ENCODE measurements around the gene RFX4. TPM values are rescaled to one million over a fixed set of nuclear protein-coding genes. Genes with fewer than 3 reads are reported as not detected.
A peak's percentile ranks its signal among the peaks of the same experiment; 100 is the strongest.

The RFX4 gene
- polyA plus RNA-seq, 1 donor (not counting 4 experiments of a cell fraction or from before 2014, with no cell fraction given), result not detected

GRCh38 chr12:106764220-106764619 lies 181.4 kb downstream of the RFX4 start:
- H3K4me2 ChIP-seq (ENCODE audit: control insufficient read depth, extremely low read depth, insufficient read depth, low read depth, low read length), result no peak overlapping the region
- dilution Hi-C loops (cut with MboI; ENCODE audit: extremely low pct_ligation_motif_present, low sequenced_read_pairs), result no loop called here
- H3K79me2 ChIP-seq (ENCODE audit: control insufficient read depth, insufficient read depth, low read length), result no peaks in the 10 kb centered on the region
- H3K9me3 ChIP-seq (ENCODE audit: control insufficient read depth, low read depth, low read length), result no peaks in the 10 kb centered on the region
- no peaks in the 10 kb centered on the region for H4K20me1 ChIP-seq (ENCODE audit: control insufficient read depth, extremely low read depth, insufficient read depth, low read length)
- H3K4me3 ChIP-seq (ENCODE audit: control insufficient read depth in 2 of 3, extremely low read depth in 1 of 3, insufficient read depth in 2 of 3, low read depth in 1 of 3, low read length in 3 of 3), result no peak overlapping the region
- H3K9ac ChIP-seq (ENCODE audit: control insufficient read depth, extremely low read depth, insufficient read depth, low read length), result no peak overlapping the region
- DNase-seq (ENCODE audit: low read depth, low spot score) (no peak), FAIRE-seq (no peak)
- H3K4me1 ChIP-seq (ENCODE audit: control insufficient read depth, extremely low read depth, insufficient read depth, low read length), result no peaks in the 10 kb centered on the region
- TF ChIP-seq EZH2 (IDR thresholded peaks at IDR 0.05; ENCODE audit: low read length), result no peak
- TF ChIP-seq, protein P1, sequence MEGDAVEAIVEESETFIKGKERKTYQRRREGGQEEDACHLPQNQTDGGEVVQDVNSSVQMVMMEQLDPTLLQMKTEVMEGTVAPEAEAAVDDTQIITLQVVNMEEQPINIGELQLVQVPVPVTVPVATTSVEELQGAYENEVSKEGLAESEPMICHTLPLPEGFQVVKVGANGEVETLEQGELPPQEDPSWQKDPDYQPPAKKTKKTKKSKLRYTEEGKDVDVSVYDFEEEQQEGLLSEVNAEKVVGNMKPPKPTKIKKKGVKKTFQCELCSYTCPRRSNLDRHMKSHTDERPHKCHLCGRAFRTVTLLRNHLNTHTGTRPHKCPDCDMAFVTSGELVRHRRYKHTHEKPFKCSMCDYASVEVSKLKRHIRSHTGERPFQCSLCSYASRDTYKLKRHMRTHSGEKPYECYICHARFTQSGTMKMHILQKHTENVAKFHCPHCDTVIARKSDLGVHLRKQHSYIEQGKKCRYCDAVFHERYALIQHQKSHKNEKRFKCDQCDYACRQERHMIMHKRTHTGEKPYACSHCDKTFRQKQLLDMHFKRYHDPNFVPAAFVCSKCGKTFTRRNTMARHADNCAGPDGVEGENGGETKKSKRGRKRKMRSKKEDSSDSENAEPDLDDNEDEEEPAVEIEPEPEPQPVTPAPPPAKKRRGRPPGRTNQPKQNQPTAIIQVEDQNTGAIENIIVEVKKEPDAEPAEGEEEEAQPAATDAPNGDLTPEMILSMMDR (optimal IDR thresholded peaks at IDR 0.05 in 1 of 3, IDR thresholded peaks at IDR 0.05 in 1 of 3, conservative IDR thresholded peaks at IDR 0.05 in 1 of 3; ENCODE audit: extremely low read depth in 1 of 3, insufficient read depth in 2 of 3, low read length in 3 of 3), result no peak
- no peak overlapping the region for H2AFZ ChIP-seq (ENCODE audit: control insufficient read depth, low read length)
- no peaks in the 10 kb centered on the region for H3K9me1 ChIP-seq (ENCODE audit: control insufficient read depth, extremely low read depth, insufficient read depth, low read length)
- no peak overlapping the region for H3K27ac ChIP-seq (ENCODE audit: control insufficient read depth, insufficient read depth, low read length)
- peaks cover 14% of the 10 kb centered on the region for H3K27me3 ChIP-seq (ENCODE audit: control insufficient read depth, extremely low read depth, insufficient read depth, low read length)
- no peaks in the 10 kb centered on the region for H3K36me3 ChIP-seq (ENCODE audit: control insufficient read depth in 2 of 2, extremely low read depth in 1 of 2, insufficient read depth in 2 of 2, low read length in 2 of 2)

- peaks cover 14% of the 10 kb centered on the region for H3K27me3 ChIP-seq (ENCODE audit: control insufficient read depth, extremely low read depth, insufficient read depth, low read length)
- FAIRE-seq (no peak), DNase-seq (ENCODE audit: low read depth, low spot score) (no peak)
- no peak overlapping the region for H3K27ac ChIP-seq (ENCODE audit: control insufficient read depth, insufficient read depth, low read length)
- no peak overlapping the region for H3K9ac ChIP-seq (ENCODE audit: control insufficient read depth, extremely low read depth, insufficient read depth, low read length)
- no peak for TF ChIP-seq EZH2 (IDR thresholded peaks at IDR 0.05; ENCODE audit: low read length)
- TF ChIP-seq, protein P1 (optimal IDR thresholded peaks at IDR 0.05 in 1 of 3, IDR thresholded peaks at IDR 0.05 in 1 of 3, conservative IDR thresholded peaks at IDR 0.05 in 1 of 3; ENCODE audit: extremely low read depth in 1 of 3, insufficient read depth in 2 of 3, low read length in 3 of 3), result peak in 2 of 3 experiments; percentile 30 to 34
- no peaks in the 10 kb centered on the region for H4K20me1 ChIP-seq (ENCODE audit: control insufficient read depth, extremely low read depth, insufficient read depth, low read length)
- H3K79me2 ChIP-seq (ENCODE audit: control insufficient read depth, insufficient read depth, low read length), result no peaks in the 10 kb centered on the region
- no peaks in the 10 kb centered on the region for H3K4me1 ChIP-seq (ENCODE audit: control insufficient read depth, extremely low read depth, insufficient read depth, low read length)
- no peak overlapping the region for H3K4me3 ChIP-seq (ENCODE audit: control insufficient read depth in 2 of 3, extremely low read depth in 1 of 3, insufficient read depth in 2 of 3, low read depth in 1 of 3, low read length in 3 of 3)
- H2AFZ ChIP-seq (ENCODE audit: control insufficient read depth, low read length), result no peak overlapping the region
- no peaks in the 10 kb centered on the region for H3K9me1 ChIP-seq (ENCODE audit: control insufficient read depth, extremely low read depth, insufficient read depth, low read length)
- H3K4me2 ChIP-seq (ENCODE audit: control insufficient read depth, extremely low read depth, insufficient read depth, low read depth, low read length), result no peak overlapping the region
- dilution Hi-C loops (cut with MboI; ENCODE audit: extremely low pct_ligation_motif_present, low sequenced_read_pairs), result no loop called here
- no peaks in the 10 kb centered on the region for H3K36me3 ChIP-seq (ENCODE audit: control insufficient read depth in 2 of 2, extremely low read depth in 1 of 2, insufficient read depth in 2 of 2, low read length in 2 of 2)
- H3K9me3 ChIP-seq (ENCODE audit: control insufficient read depth, low read depth, low read length), result no peaks in the 10 kb centered on the region
Measured at GRCh38 chr12:106764738-106765137, 181.9 kb downstream of the RFX4 start.

Data from keratinocyte (primary cell).